Calu3 (cell line): ENCODE results near the gene COMMD1. TPM values are rescaled to one million over a fixed set of nuclear protein-coding genes. Genes with fewer than 3 reads are reported as not detected.

Experiments
- BruUV-seq: library from RNA; stranded (reverse); fragments of 400-500 nt; replicated peaks from 2 replicates; lab custom pipeline; 2021; lab: Mats Ljungman, UMichigan
- CTCF ChIA-PET: fragments of 300-600 bp; sonication (Branson Sonifier 250); formaldehyde crosslinking; loops from one replicate; lab custom pipeline; 2022; ENCODE audit warnings: antibody characterized with exemption; lab: Charles Lee
- DNase-seq: peaks from one replicate; pipeline ENCODE4 v3.0.0; 2022
- H3K27ac Mint-ChIP-seq: one replicate; pipeline ENCODE4 v1.8.0; 2022; ENCODE audit warnings: mixed read lengths; ENCODE audit not compliant: unreplicated experiment
- H3K27me3 Mint-ChIP-seq: one replicate; pipeline ENCODE4 v1.8.0; 2022; ENCODE audit warnings: mixed read lengths; ENCODE audit not compliant: unreplicated experiment
- H3K36me3 Mint-ChIP-seq: one replicate; pipeline ENCODE4 v1.8.0; 2022; ENCODE audit warnings: mild to moderate bottlenecking, moderate library complexity, mixed read lengths; ENCODE audit not compliant: insufficient read depth, unreplicated experiment
- H3K4me1 Mint-ChIP-seq: one replicate; pipeline ENCODE4 v1.8.0; 2022; ENCODE audit warnings: mild to moderate bottlenecking, low read depth, mixed read lengths; ENCODE audit not compliant: unreplicated experiment
- H3K4me3 Mint-ChIP-seq: one replicate; pipeline ENCODE4 v1.8.0; 2022; ENCODE audit warnings: mild to moderate bottlenecking, low read depth, moderate library complexity, mixed read lengths; ENCODE audit not compliant: unreplicated experiment
- H3K9me3 Mint-ChIP-seq: one replicate; pipeline ENCODE4 v1.8.0; 2022; ENCODE audit warnings: low read depth, mixed read lengths; ENCODE audit not compliant: unreplicated experiment
- CTCF ChIP-seq: fragments of 200-600 bp; IDR thresholded peaks from one replicate; pipeline ENCODE4 v1.8.0; 2022; ENCODE audit warnings: antibody characterized with exemption; ENCODE audit not compliant: unreplicated experiment
- intact Hi-C: fragments of 100-400 bp; cut with micrococcal nuclease; formaldehyde crosslinking; loops from one replicate; pipeline ENCODE4 v1.10.0; 2022; ENCODE audit not compliant: unreplicated experiment
- total RNA-seq: library from RNA; stranded (reverse); gene quantifications from 2 replicates; pipeline ENCODE4 v1.2.3, GENCODE V29; 2022

COMMD1 gene
- total RNA-seq, 1 experiment from 2014 or later, result 19.4 TPM

DNA sequence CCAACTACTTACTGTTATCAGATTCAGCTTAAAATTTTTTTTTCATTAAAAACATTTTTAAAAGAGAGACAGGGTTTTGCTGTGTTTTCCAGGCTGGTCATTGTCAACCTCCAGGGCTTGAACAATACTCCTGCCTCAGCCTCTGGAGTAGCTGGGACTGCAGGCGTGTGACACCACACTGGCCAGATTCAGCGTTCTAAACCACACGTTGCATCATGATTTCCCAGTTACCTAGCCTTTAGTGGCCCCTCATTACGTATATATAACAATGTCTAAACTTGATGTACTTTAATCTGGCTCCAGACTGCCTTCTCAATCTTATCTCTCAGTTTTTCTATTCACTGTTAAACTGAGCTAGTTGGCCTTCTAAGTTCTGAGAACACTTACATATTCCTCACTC is 89.6 kb downstream of the COMMD1 start:
- H3K27ac Mint-ChIP-seq, result no peak overlapping the region

GRCh38 chr2:61995515-61995914 is 90.0 kb downstream of the COMMD1 start:
- Mint-ChIP-seq H3K9me3 (no peaks in the 10 kb centered on the region), H3K36me3 (no peaks in the 10 kb centered on the region), H3K27ac (no peak overlapping the region), H3K4me1 (no peaks in the 10 kb centered on the region), H3K27me3 (no peaks in the 10 kb centered on the region), H3K4me3 (no peak overlapping the region)
- no peak for DNase-seq
- CTCF ChIA-PET, result interaction anchor here (0.5 kb wide), 1 partner anchor 73 kb away, joined by 3 read pairs; no protein-coding TSS in a partner anchor
- no TSS peak for BruUV-seq
- no peak for TF ChIP-seq CTCF
- intact Hi-C loops, result no loop called here

More for the DNA sequence above, 89.6 kb downstream of the COMMD1 start:
- H3K4me1 Mint-ChIP-seq, result no peaks in the 10 kb centered on the region
- CTCF ChIA-PET, result no interaction called here
- DNase-seq, result no peak
- intact Hi-C loops, result no loop called here
- H3K27me3 Mint-ChIP-seq, result no peaks in the 10 kb centered on the region
- H3K4me3 Mint-ChIP-seq, result no peak overlapping the region
- no peak for TF ChIP-seq CTCF
- BruUV-seq, result no TSS peak
- no peaks in the 10 kb centered on the region for H3K36me3 Mint-ChIP-seq
- no peaks in the 10 kb centered on the region for H3K9me3 Mint-ChIP-seq

GRCh38 chr2:61998426-61998825 is 93.0 kb downstream of the COMMD1 start:
- CTCF ChIA-PET, result interaction anchor here (0.7 kb wide), 1 partner anchor 405 kb away, joined by 3 read pairs; no protein-coding TSS in a partner anchor
- no peak for DNase-seq
- Mint-ChIP-seq H3K27ac (no peak overlapping the region), H3K4me3 (no peak overlapping the region), H3K9me3 (no peaks in the 10 kb centered on the region), H3K36me3 (no peaks in the 10 kb centered on the region), H3K27me3 (no peaks in the 10 kb centered on the region), H3K4me1 (no peaks in the 10 kb centered on the region)
- BruUV-seq, result no TSS peak
- intact Hi-C loops, result no loop called here
- no peak for TF ChIP-seq CTCF

DNA sequence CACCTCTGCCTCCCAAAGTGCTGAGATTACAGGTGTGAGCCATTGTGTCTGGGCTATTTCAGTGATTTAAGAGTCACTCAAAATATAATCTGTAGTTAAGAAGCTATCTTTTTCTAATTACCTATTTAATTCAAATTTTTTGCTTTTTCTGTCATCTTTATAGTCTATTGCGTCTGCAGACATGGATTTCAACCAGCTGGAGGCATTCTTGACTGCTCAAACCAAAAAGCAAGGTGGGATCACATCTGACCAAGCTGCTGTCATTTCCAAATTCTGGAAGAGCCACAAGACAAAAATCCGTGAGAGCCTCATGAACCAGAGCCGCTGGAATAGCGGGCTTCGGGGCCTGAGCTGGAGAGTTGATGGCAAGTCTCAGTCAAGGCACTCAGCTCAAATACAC is 95.1 kb downstream of the COMMD1 start:
- no peak for TF ChIP-seq CTCF
- no peak overlapping the region for H3K4me3 Mint-ChIP-seq
- BruUV-seq, result no TSS peak
- H3K4me1 Mint-ChIP-seq, result no peaks in the 10 kb centered on the region
- no peaks in the 10 kb centered on the region for H3K27me3 Mint-ChIP-seq
- H3K9me3 Mint-ChIP-seq, result no peaks in the 10 kb centered on the region
- intact Hi-C loops, result no loop called here
- DNase-seq, result no peak
- H3K36me3 Mint-ChIP-seq, result no peaks in the 10 kb centered on the region
- CTCF ChIA-PET, result interaction anchor here (0.6 kb wide), 1 partner anchor 601 kb away, joined by 3 read pairs; no protein-coding TSS in a partner anchor
- H3K27ac Mint-ChIP-seq, result no peak overlapping the region
